DOHH2 (cell line): ENCODE measurements around the gene TMEM74B.

ENCODE experiments used
- H3F3A ChIP-seq: fragments of 200-600 bp; sonication (generic), shearing (Covaris generic); 2 replicates; pipeline ENCODE4 v1.6.0; 2016; ENCODE audit warnings: antibody characterized with exemption, mild to moderate bottlenecking; ENCODE audit not compliant: control insufficient read depth, insufficient read depth
- H3K27ac ChIP-seq: fragments of 200-600 bp; sonication (generic); 2 replicates; pipeline ENCODE4 v1.5.1; 2014; ENCODE audit warnings: low read depth, mild to moderate bottlenecking, low read length, moderate library complexity
- H3K27me3 ChIP-seq: fragments of 200-600 bp; sonication (generic); 2 replicates; pipeline ENCODE4 v1.6.1; 2014; ENCODE audit warnings: mild to moderate bottlenecking, low read length, mixed read lengths; ENCODE audit not compliant: control insufficient read depth
- H3K36me3 ChIP-seq: fragments of 200-600 bp; sonication (generic); 2 replicates; pipeline ENCODE4 v1.6.1; 2014; ENCODE audit warnings: mild to moderate bottlenecking, low read length, moderate library complexity, mixed read lengths; ENCODE audit not compliant: control insufficient read depth
- H3K4me1 ChIP-seq: fragments of 200-600 bp; sonication (generic); 2 replicates; pipeline ENCODE4 v1.6.1; 2014; ENCODE audit warnings: mild to moderate bottlenecking, low read length, mixed read lengths; ENCODE audit not compliant: control insufficient read depth
- H3K4me2 ChIP-seq: fragments of 200-600 bp; sonication (generic); 2 replicates; pipeline ENCODE4 v1.6.0; 2014; ENCODE audit warnings: mild to moderate bottlenecking, low read length, moderate library complexity
- H3K4me3 ChIP-seq: fragments of 200-600 bp; sonication (generic); 2 replicates; pipeline ENCODE4 v1.5.1; 2014; ENCODE audit warnings: mild to moderate bottlenecking, low read length, mixed read lengths
- H3K79me2 ChIP-seq: fragments of 200-600 bp; sonication (generic); 2 replicates; pipeline ENCODE4 v1.6.1; 2014; ENCODE audit warnings: mild to moderate bottlenecking, low read length, mixed read lengths; ENCODE audit not compliant: control insufficient read depth
- H3K9me2 ChIP-seq: fragments of 200-600 bp; sonication (generic); replicated peaks from 2 replicates; pipeline ENCODE4 v1.6.1; 2014; ENCODE audit warnings: mild to moderate bottlenecking, low read length, mixed read lengths; ENCODE audit not compliant: control insufficient read depth
- H3K9me3 ChIP-seq: fragments of 200-600 bp; sonication (generic); 2 replicates; pipeline ENCODE4 v1.6.1; 2014; ENCODE audit warnings: antibody characterized with exemption, low read length, mixed read lengths; ENCODE audit not compliant: control insufficient read depth, insufficient read depth
- H4K20me1 ChIP-seq: fragments of 200-600 bp; sonication (generic); 2 replicates; pipeline ENCODE4 v1.6.0; 2014; ENCODE audit warnings: low read depth, mild to moderate bottlenecking, antibody characterized with exemption, low read length, moderate library complexity; ENCODE audit not compliant: control insufficient read depth, insufficient read depth
- CTCF ChIP-seq: fragments of 200-600 bp; sonication (generic); IDR thresholded peaks from one replicate; pipeline ENCODE4 v1.5.1; 2014; ENCODE audit warnings: antibody characterized with exemption, mild to moderate bottlenecking, low read depth, low read length; ENCODE audit not compliant: poor library complexity, severe bottlenecking
- EZH2phosphoT487 ChIP-seq: fragments of 200-600 bp; sonication (generic); IDR thresholded peaks from 2 replicates; pipeline ENCODE4 v1.6.1; 2017; ENCODE audit warnings: borderline replicate concordance, mild to moderate bottlenecking, antibody characterized with exemption, low read length, moderate library complexity, mixed read lengths

The TMEM74B gene

GRCh38 chr20:1215386-1216170 lies 30.8 kb upstream of the TMEM74B start:
- no peaks in the 10 kb centered on the region for H3K9me2 ChIP-seq
- no peak for TF ChIP-seq CTCF
- TF ChIP-seq EZH2phosphoT487, result no peak
- H3K79me2 ChIP-seq, result no peaks in the 10 kb centered on the region
- no peaks in the 10 kb centered on the region for H4K20me1 ChIP-seq
- peaks cover 20% of the 10 kb centered on the region for H3K27me3 ChIP-seq
- no peaks in the 10 kb centered on the region for H3K9me3 ChIP-seq
- H3F3A ChIP-seq, result no peaks in the 10 kb centered on the region
- no peaks in the 10 kb centered on the region for H3K4me1 ChIP-seq
- no peak overlapping the region for H3K4me3 ChIP-seq
- no peak overlapping the region for H3K4me2 ChIP-seq
- no peak overlapping the region for H3K27ac ChIP-seq
- H3K36me3 ChIP-seq, result no peaks in the 10 kb centered on the region

GRCh38 chr20:1214838-1215261 lies 30.1 kb upstream of the TMEM74B start:
- no peaks in the 10 kb centered on the region for H3F3A ChIP-seq
- H3K4me1 ChIP-seq, result no peaks in the 10 kb centered on the region
- no peak overlapping the region for H3K27ac ChIP-seq
- no peaks in the 10 kb centered on the region for H3K36me3 ChIP-seq
- no peaks in the 10 kb centered on the region for H3K9me2 ChIP-seq
- no peak overlapping the region for H3K4me2 ChIP-seq
- no peak overlapping the region for H3K4me3 ChIP-seq
- H4K20me1 ChIP-seq, result no peaks in the 10 kb centered on the region
- peaks cover 20% of the 10 kb centered on the region for H3K27me3 ChIP-seq
- H3K9me3 ChIP-seq, result no peaks in the 10 kb centered on the region
- TF ChIP-seq CTCF (no peak), EZH2phosphoT487 (no peak)
- H3K79me2 ChIP-seq, result no peaks in the 10 kb centered on the region

GRCh38 chr20:1212607-1213396 lies 28.0 kb upstream of the TMEM74B start:
- Histone ChIP-seq H3K4me2 (no peak overlapping the region), H3K27ac (no peak overlapping the region), H3K9me2 (no peaks in the 10 kb centered on the region), H3K4me3 (no peak overlapping the region), H3F3A (no peaks in the 10 kb centered on the region), H3K27me3 (peaks cover 22% of the 10 kb centered on the region), H3K79me2 (no peaks in the 10 kb centered on the region), H3K4me1 (no peaks in the 10 kb centered on the region), H3K9me3 (no peaks in the 10 kb centered on the region), H4K20me1 (no peaks in the 10 kb centered on the region), H3K36me3 (no peaks in the 10 kb centered on the region)
- TF ChIP-seq CTCF (peak; percentile 81), EZH2phosphoT487 (no peak)
